B cell (primary cell): ENCODE measurements around the gene N4BP3.

ENCODE experiments used
- EZH2 ChIP-seq: IDR thresholded peaks from 2 replicates; pipeline ENCODE4 v1.6.1; 2012; ENCODE audit warnings: borderline replicate concordance, low read depth, mild to moderate bottlenecking, moderate library complexity, low read length; ENCODE audit not compliant: insufficient read depth, poor library complexity, severe bottlenecking
- TF ChIP-seq, protein P1 (sequence below): fragments of 200-600 bp; IDR thresholded peaks from one replicate; pipeline ENCODE4 v1.8.0; 2022; ENCODE audit warnings: antibody characterized with exemption, mild to moderate bottlenecking

DNA sequence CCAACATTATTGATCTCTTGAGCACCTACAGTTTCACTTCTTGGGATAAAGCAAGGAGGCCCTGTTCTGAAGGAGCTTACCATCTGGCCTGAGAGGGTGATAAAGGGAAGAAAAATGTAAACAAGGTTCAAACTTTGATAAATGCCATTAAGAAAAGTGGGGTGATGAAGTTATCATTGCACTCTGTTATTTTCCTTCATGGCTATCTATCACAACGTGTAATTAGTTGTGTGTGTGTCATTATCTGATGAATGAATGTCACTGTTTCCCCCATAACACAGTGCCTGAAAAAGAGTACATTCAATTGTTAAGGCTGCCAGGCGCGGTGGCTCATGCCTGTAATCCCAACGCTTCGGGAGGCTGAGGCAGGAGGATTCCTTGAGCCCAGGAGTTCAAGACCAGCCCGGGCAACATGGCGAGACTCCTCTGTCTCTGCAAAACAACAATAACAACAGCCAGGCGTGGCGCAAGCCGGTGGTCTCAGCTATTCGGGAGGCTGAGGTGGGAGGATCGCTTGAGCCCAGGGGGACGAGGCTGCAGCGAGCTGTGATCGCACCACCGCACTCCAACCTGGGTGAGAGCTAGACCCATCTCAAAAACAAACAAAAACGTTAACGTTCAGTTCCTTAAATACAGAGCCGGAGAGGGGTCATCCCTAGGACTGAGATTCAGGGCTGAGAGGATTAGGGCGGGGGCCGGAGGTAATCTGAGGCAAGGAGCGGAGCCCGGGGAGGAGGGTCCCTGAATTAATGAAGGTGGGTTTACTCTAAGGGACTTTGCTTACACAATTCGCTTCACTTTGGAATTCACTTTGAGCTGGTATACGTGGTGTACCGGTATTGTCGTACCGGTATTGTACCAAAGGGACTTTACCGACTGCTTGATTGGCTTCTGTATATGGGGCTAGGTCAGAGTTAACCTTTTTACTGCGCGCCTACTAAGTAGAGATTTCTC lies 39.4 kb downstream of the N4BP3 start:
- TF ChIP-seq, protein P1, sequence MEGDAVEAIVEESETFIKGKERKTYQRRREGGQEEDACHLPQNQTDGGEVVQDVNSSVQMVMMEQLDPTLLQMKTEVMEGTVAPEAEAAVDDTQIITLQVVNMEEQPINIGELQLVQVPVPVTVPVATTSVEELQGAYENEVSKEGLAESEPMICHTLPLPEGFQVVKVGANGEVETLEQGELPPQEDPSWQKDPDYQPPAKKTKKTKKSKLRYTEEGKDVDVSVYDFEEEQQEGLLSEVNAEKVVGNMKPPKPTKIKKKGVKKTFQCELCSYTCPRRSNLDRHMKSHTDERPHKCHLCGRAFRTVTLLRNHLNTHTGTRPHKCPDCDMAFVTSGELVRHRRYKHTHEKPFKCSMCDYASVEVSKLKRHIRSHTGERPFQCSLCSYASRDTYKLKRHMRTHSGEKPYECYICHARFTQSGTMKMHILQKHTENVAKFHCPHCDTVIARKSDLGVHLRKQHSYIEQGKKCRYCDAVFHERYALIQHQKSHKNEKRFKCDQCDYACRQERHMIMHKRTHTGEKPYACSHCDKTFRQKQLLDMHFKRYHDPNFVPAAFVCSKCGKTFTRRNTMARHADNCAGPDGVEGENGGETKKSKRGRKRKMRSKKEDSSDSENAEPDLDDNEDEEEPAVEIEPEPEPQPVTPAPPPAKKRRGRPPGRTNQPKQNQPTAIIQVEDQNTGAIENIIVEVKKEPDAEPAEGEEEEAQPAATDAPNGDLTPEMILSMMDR, result no peak
- no peak for TF ChIP-seq EZH2
